NB4 (cell line): Measurements from ENCODE around the gene ASPG.
A peak's percentile ranks its signal among the peaks of the same experiment; 100 is the strongest.

Source experiments
- DNase-seq: peaks from one replicate; pipeline ENCODE4 v3.0.0; 2010; ENCODE audit warnings: low read depth
- H3K4me3 ChIP-seq: one replicate; pipeline ENCODE4 v1.5.1; 2011; ENCODE audit warnings: mild to moderate bottlenecking, low read depth, low read length, moderate library complexity
- CTCF ChIP-seq: IDR thresholded peaks from one replicate; pipeline ENCODE4 v1.5.1; 2012; ENCODE audit warnings: low read depth, low read length
- MAX ChIP-seq: IDR thresholded peaks from 2 replicates; pipeline ENCODE4 v1.6.1; 2011; ENCODE audit warnings: low read depth, low read length
- MYC ChIP-seq: IDR thresholded peaks from 2 replicates; pipeline ENCODE4 v1.6.1; 2011; ENCODE audit warnings: low read depth, low read length
- POLR2A ChIP-seq: IDR thresholded peaks from 2 replicates; pipeline ENCODE4 v1.6.1; 2011; ENCODE audit warnings: mild to moderate bottlenecking; ENCODE audit not compliant: insufficient read length; ENCODE audit errors: extremely low read depth

The ASPG gene

GRCh38 chr14:104131968-104132732, 46.6 kb downstream of the ASPG start:
- no peak for DNase-seq
- TF ChIP-seq MAX: no peak
- no peak for TF ChIP-seq POLR2A
- TF ChIP-seq CTCF: no peak
- no peak for TF ChIP-seq MYC
- H3K4me3 ChIP-seq: no peak overlapping the region

- TF ChIP-seq MAX (no peak), POLR2A (no peak), MYC (no peak)
- no peak for DNase-seq
Measured at GRCh38 chr14:104132981-104133380, 47.5 kb downstream of the ASPG start.

GRCh38 chr14:104133496-104133895, 48.0 kb downstream of the ASPG start:
- TF ChIP-seq POLR2A (no peak), MYC (no peak), CTCF (no peak), MAX (no peak)
- no peak for DNase-seq
- no peak overlapping the region for H3K4me3 ChIP-seq

More at GRCh38 chr14:104132981-104133380, 47.5 kb downstream of the ASPG start:
- no peak overlapping the region for H3K4me3 ChIP-seq

GRCh38 chr14:104134061-104134965, 48.8 kb downstream of the ASPG start:
- H3K4me3 ChIP-seq: no peak overlapping the region
- no peak for TF ChIP-seq POLR2A
- TF ChIP-seq MAX: no peak
- TF ChIP-seq MYC: no peak
- TF ChIP-seq CTCF: no peak
- DNase-seq: no peak

GRCh38 chr14:104135121-104135903, 49.8 kb downstream of the ASPG start:
- no peak overlapping the region for H3K4me3 ChIP-seq
- DNase-seq: peak; percentile 57
- peak; percentile 38 for TF ChIP-seq CTCF
- no peak for TF ChIP-seq POLR2A
- no peak for TF ChIP-seq MAX
- TF ChIP-seq MYC: no peak
